Dedifferentiated amniotic fluid mesenchymal stem cell (primary cell): Measurements from ENCODE around the gene TGFBR3L.

Source experiments
- DNase-seq: peaks from one replicate; pipeline ENCODE4 v3.0.0-alpha.2; 2016; ENCODE audit errors: extremely low spot score

The TGFBR3L gene

DNA sequence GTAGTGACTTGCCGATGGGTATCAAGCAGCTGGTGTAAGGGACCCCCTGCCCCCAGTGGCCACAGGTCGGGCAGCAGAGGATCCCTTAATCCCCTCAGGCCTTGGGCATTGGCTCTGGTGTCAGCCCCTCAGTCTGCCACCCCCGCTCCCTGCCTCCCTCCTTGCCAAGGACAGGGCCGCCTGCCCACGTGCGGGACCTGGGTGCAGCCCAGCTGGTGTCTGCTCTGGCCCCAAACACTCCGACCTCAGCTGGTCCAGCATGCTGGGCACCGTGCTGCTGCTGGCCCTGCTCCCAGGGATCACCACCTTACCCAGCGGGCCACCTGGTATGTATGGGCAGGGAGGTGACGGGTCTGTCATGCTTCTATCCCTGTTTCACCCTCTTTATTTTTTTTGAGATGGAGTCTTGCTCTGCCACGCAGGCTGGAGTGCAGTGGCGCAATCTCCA is at the start of gene TGFBR3L:
TGFBR3L (plus strand) TSS at position 233 of the 448 bp plus-strand sequence.
- DNase-seq: no peak

DNA sequence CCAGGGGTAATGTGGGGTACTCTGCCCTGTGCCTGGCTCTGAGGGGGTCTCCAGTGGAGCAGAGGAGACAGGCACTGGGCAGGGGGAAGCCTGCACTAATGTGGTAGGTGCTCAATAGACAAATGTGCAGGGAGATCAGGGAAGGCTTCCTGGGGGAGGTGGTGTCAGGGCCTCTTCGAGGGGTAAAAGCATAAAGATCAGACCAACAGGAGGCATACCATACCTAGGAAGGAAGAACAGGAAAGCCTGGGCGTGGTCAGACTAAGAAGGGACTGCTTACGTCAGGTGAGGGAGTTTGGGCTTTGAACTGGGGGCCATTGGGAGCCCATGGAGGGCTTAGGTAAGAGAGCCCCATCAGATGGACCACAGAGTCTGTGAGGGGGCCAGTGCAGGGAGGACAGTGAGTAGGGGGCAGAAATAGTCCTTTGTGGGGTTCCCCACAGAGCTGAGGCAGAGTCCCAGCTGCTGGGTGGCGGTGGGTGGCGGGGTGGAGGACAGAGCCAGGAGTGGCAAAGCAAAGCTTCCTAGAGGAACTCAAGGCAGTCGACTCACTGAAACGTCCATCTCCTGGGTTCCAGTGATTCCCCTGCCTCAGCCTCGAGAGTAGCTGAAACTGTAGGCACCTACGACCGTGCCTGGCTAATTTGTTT is 49.2 kb upstream of the TGFBR3L start:
- DNase-seq: no peak

DNA sequence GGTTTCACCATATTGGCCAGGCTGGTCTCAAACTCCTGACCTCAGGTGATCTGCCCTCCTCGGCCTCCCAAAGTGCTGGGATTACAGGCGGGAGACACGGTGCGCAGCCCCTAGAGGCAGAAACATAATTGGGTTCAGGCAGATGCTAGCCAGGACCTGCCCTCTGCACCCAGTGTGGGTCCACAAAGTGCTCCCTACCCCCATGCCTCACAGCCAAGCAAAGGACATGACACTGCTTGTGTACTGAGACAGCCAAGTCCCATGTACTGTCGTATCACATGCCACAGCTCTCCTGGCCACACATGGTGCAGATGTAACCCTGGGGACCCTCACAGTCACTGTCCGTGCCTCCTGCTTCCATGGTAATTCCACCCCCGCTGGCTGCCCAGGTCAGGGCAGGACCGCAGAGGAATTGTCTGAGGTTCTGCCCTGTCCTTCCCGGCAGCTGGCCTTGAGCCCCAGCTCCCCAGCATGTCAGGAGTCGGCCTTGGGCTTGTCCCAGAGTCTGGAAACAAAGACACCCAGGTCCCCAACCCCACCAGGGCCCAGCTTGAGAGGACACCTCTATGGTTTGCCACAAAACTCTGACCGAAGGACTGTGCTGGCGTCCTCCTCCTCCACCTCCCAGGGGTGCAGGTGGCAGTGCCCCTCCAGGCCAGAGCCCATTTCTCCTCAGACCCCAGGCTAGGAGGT is 48.1 kb upstream of the TGFBR3L start:
- no peak for DNase-seq

DNA sequence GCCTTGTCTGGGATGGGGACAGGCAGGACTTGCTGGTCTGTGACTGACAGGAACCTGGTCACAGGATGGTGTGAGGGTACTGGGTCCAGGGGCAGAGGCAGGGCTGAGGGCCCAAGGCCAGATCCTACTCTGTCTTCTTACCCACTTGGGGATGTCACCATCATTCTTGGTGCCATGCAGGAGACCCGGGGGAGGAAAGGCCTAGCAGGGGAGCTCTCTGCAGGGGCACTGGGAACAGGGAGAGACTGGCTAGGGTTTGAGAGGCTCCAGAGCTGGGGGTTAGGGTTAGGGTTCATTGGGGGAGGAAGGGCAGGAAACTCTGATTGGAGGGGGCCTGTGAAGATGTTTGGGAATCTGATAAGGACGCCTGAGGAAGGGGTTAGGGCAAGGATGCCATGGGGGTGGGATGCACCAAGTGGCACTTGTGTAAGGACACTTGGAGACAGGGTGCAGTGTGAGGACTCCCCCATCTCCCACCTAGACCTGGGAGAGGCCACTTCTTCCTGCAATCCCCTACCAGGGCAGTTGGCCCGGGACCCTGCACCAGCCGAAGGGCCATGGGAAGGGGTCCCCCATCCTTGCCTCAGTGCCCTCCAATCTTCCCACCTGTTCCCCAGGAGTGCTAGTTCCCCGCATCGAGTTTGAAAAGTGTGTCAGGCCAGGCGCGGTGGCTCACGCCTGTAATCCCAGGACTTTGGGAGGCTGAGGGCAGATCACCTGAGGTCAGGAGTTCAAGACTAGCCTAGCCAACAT is 47.4 kb upstream of the TGFBR3L start:
- no peak for DNase-seq

DNA sequence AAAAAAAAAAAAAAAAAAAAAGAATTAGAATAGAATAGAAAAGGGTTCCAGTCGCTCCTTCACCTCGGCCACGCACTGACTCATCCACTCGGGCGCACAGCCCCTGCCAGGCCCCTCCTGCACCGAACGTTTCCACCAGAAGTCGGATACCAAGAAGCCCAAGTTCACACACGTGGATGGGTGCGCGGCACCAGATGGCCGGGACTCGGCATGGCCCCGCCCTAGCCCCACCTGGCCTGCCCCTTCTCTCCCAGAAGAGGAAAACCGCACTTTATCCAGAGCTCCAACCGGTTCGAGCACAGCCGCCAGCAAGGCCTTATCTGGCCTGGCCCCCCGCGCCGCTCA is 46.3 kb upstream of the TGFBR3L start:
- DNase-seq: no peak

DNA sequence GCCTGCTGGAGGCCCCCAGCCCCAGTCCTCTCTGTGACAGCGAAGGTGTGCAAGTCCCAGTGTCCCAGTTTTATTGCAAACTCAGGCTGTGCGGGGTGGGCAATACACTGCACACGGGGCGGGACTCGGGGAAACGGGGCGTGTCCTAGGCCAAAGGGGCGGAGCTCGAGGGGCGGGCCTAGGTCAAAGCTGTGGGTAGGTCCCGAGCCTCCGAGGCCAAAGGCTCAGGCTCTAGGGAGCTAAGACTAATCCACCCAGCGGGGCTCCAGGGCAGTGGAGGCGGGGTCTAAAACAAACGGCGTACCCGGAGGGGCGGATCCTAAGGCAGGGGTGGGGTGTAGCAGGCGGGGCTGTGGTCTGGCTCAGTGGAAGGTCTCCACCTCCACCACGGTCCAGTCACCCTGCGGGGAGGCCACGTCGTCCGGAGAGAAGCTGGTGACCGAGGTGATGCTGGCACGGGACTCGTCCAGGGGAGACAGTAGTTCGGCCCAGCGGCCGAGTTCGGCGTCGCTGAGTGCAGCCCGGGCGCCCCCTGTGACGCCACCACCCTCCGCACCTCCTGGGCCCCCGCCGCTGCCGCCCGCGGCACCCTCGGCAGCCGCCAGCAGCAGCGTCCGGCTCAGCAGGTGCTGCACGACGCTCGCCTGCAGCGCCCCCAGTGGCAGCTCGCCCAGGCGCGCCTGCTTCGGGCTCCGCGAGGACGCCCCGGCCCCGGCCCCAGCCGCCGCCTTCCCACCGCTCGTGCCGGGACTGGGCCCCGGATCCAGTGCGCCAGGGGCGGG is 45.8 kb upstream of the TGFBR3L start:
- DNase-seq: no peak

DNA sequence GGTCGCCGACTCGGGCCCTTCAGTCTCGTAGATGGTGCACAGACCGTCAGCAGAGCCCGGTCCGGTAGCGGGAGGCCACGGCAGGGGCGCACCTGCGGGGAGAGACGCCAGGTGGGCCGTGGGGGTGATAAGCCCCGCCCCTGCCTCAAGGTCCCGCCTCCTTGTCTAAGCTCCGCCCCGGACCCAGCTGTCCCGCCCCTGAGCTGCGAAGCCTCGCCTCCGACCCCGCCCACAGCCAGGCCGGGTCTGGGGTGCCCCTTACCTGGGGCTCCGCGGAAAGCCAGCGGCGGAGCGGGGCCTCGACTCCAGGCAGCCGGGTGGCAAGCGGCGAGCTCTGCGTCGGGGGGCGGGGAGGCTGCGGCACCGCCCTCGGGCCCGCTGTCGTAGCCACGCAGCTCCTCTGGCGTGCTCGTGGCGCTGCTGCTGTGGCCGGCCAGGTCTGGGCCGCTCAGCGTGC is 45.1 kb upstream of the TGFBR3L start:
- no peak for DNase-seq

DNA sequence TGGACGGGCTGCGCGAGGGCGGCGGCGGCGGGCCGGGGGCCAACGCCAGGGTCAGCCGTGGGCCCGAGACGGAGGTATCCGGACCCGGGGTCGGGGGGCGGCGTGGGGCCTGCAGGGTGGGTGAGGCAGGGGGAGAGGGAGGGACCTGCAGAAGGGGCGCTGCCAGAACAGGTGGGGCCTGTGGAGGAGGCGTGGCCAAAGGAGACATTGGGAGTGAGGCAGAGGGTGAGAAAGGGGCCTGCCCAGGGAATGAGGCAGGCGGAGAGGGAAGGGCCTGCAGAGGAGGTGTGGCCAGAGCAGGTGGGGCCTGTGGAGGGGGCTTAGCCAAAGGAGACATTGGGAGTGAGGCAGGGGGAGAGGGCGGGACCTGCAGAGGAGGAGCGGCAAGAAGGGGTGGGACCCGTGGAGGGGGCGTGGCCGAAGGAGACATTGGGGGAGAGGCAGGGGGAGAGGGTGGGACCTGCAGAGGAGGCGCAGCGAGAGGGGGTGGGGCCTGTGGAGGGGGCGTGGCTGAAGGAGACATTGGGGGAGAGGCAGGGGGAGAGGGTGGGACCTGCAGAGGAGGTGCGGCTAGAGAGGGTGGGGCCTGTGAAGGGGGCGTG is 44.6 kb upstream of the TGFBR3L start:
- DNase-seq: no peak

DNA sequence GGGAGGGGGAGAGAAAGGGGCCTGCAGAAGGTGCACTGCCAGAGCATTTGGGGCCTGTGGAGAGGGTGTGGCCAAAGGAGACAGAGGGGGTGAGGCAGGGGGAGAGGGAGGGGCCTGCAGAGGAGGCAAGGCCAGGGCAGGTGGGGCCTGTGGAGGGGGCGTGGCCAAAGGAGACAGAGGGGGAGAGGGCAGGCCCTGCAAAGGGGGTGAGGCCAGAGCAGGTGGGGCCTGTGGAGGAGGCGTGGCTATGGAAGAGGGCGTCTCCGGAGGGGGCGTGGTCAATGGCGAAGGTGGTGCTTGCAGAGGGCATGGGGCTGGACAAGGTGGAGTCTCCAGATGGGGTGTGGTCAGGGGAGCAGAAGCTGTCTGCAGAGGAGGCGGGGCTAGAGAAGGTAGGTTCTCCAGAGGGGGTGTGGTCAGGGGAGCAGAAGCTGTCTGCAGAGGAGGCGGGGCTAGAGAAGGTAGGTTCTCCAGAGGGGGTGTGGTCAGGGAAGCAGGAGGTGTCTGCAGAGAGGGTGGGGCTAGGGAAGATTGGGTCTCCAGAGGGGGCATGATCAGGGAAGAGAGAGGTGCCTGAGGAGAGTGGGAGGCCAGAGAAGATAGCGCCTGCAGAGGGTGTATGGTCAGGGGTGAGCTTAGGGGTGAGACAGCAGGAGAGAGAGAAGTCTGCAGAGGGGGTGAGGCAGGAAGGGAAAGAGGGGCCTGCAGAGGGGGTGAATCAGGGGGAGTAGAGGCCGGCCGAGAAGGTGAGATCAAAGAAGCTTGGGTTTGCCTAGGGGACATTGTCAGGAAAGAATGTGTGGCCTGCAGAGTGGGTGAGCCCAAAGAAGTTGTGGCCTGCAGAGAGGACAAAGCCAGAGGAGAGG is 43.8 kb upstream of the TGFBR3L start:
- no peak for DNase-seq

DNA sequence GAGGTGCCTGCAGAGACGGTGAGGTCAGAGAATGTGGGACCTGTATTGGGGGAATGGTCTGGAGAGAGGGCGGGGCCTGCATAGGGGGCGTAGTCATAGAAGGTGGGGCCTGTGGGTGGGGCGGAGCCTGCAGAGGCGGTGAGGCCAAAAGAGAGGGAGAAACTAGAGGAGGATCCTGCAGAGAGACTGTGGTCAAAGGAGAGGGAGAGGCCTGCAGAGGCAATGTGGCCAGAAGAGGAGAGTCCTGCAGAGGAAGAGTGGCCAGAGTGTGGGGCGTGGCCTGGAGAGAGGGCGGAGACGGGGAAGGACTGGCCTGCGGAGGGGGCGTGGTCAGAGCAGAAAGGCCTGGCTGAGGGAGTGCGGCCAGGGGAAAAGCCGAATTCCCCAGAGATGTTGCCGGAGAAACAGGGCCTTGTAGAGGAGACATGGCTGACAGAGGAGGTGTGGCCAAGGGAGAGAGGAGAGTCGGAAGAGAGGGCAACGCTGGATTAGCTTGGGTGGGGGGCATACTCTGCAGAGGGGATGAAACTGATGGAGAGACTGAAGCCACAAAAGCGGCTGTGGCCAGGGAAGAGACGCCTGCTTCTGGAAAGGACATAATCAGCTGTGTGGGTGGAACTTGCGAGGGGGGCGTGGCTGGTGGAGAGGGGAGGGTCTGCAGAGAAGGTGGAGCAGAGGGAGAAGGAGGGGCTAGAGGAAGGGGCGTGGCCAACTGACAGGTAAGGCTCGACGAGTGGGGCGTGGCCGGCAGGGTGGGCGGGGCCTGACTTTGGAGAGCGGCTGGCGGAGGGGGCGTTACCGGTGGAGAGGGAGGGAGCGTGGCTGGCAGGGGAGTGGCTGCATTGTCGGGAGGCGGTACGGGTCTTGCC is 43.0 kb upstream of the TGFBR3L start:
- DNase-seq: peak; percentile 84

DNA sequence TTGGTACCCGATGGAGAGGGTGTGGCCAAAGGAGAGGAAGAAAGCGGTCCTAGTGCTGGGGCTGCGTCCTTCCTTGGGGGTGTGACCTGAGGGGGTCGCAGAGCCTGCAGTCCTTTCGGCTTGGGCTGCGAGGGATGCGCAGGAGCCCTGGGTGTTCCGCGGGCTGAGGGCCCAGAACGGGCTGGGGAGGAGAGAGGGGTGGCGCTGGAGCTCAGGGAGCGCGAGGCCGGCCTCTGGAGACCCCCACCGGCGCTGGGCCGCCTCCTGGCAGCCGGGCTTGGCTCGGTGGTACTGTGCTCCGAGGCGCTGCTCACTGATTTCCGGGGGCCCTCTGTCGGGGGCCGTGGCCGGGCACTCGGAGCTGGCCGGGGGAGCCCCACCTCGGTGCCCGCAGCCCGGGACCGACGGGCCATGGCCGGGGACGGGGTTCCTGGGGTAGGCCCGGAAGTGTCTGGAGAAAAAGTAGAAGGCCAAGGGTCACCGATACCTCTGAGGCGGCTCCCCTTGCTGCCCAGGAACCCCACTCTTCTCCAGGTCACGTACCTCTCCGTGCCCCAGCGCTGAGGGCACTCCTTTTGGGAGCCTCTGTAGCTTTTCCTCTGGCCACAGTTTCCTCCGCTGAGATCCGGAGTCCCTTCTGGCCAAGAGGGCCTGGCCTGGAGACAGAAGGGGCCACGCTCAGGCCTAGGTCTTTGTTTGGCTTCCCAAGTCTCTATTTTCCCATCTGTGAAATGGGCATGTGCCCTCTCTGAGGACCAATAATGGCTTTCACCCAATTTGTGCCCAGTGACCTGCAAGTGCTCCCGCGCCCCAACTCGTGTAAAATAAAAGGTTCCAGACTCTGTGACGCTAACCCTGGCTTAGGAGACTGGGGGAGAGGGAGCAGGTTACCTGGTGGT is 42.1 kb upstream of the TGFBR3L start:
- DNase-seq: no peak

DNA sequence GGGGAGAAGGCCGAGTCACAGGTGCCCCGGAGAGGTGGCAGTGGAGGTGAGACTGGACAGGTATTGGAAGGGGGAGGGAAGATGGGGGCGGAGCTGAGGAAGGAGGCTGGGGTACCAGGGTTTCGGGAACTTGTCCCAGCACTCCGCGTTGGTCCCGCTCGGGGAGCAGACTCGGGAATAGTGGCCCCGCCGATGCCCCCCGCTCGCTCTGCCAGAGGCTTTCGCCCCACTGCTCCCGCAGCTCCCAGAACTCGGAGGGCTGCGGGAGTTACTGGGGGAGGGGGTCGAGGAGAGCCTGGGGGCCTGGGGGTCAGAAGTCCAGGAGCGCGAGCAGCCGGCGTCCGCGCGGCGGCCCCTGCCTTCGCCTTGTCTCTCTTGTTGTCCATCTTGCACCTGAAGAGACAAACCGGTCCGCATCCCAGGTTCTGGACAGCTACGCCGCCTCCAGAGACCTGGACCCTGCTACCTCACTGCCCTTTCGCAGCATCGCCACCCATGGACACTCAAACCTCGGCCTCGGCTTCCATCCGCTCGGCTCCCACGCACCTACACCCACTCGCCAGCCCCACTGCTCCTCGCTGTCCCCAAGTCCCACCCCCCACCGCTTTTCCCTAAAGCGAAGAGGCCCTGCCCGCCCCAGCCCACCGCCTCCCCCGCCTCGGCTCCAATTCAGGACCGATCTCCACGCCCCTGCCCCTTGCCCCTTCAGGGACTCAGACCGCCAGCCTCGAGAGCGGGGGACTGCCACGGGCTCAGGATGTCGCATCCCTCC is 41.1 kb upstream of the TGFBR3L start:
- no peak for DNase-seq

DNA sequence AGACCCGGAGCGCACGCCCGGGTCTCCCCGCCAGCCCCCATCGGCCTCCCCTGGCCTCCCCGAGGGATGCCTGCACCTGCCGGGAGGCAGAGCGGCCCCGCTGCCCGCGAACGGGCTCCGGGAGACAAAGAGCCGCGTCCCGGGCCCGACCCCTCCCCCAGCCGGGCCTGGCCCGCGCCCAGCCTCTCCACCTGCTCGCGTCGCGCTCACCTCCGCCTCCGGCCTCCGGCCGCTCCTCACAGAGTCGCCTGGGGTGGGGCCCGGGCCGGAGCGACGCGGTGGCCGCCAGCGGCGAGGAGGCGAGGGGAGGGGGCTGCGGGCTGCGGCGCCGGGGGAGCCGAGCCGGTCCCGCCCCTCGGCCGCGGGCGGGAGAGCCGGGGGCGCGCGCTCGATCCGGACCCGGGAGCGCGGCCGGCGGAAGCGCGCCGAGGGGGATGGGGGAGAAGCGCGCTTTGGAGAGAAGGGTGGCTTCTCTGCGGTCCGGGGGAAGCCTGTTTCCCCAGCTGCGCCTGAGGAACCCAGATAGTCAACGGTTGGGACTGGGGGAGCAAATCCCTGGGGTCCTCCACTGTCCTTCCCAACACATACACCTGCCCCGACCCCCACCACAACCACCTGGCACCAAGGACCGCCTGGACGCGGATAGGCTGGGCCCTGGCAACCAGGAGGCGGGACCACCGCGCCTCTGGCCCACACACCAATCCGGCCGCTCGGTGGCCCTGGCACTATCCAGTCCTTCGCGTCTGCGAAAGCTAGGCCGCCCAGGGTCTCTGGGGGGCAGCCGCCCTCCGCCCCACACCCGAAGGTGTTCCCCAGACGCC is 40.3 kb upstream of the TGFBR3L start, which contains the start of gene PRR36:
PRR36 (minus strand) TSS at position 315 of the 821 bp plus-strand sequence. CDS start 701 bp downstream, outside the sequence.
- DNase-seq: no peak

DNA sequence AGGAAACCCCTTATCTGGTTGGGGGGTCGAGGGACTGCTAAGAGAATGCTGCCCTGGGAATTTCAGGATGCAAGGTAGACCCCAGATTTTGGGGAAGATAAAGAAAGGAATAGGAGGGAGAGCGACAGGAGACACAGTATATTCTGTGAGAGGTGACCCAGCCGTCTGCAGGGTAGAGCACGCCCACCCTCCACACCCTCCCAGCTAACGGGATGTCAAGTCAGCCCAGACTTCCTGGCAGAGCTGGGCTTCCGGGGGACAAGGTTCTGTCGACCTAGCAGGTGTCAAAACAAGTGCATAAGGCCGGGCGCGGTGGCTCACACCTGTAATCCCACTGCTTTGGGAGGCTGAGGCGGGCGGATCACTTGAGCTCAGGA is 39.7 kb upstream of the TGFBR3L start:
- DNase-seq: no peak

DNA sequence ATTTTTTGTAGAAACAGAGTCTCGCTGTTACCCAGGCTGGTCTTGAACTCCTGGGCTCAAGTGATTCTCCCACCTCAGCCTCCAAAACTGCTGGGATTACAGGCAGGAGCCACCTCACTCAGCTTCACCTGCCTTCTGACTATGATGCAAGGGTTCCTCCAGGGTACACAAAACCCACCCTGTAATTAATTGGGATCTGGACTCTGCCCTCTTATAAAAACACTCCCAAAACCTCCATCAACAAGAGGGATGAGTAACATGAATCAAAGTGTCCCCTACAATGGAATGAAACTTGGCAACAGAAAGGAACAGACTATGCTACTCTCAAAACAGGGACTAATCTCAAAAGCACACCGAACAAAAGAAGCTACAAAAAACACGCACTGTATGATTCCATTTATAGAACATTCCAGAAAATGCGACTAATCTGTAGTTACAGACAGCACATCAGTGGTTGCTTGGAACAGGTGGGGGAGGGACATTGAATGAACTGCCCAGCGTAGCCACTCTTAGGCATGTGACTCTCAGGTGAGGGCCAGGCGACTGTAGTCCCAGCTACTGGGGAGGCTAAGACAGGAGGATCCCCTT is 37.3 kb upstream of the TGFBR3L start:
- no peak for DNase-seq

DNA sequence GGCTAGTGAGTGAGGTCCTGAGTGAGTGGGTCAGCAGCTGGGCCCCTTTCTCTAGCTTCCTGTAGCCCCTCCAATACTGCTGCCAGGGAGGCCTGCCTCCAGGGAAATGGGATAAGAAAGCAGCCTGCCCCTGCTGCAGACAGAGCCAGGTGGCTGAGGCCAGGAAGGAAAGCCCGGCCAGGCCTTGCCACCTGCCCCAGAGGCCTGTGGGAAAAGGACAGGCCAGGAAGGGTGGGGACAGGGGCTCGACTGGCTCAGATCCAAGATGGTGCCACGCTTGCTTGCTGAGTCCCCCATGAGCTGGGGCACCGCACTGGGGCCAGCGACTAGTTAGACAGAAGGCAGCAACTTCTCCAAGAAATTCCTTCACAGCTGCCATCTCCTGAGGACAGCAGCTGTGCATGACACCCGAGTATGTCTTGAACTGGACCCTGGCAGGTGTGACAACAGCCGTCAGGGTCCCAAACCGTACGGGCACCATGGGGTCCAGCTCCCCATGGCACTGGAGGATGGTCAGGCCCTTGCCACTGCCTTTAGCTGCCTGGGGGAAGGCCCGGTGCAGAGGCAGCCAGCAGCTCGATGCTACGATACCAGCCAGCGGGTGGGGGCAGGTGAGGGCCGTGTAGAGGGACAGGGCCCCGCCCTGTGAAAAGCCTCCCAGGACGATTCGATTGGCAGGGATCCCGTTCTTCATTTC is 35.4 kb upstream of the TGFBR3L start:
- DNase-seq: no peak
